ENCODE data around the gene PTS.

Gene PTS

GRCh38 chr11:112271242-112271641 is 45.0 kb downstream of the PTS start (continued):
- TF ChIP-seq TCF4 (CRISPR knock-in tag; IDR thresholded peaks at IDR 0.05; ENCODE audit: borderline replicate concordance) (no peak), CSDC2 (CRISPR knock-in tag; IDR thresholded peaks at IDR 0.05) (no peak)

GRCh38 chr11:112273066-112273465 is 46.8 kb downstream of the PTS start:
- no peak for ATAC-seq

GRCh38 chr11:112274007-112274783 is 48.0 kb downstream of the PTS start:
- no peak for ATAC-seq
- TF ChIP-seq ZNF8 (CRISPR knock-in tag; IDR thresholded peaks at IDR 0.05) (no peak), ZNF70 (CRISPR knock-in tag; IDR thresholded peaks at IDR 0.05) (no peak), SNAI2 (CRISPR knock-in tag; IDR thresholded peaks at IDR 0.05) (no peak), CSRNP3 (CRISPR knock-in tag; IDR thresholded peaks at IDR 0.05) (no peak)

More at GRCh38 chr11:112273066-112273465, 46.8 kb downstream of the PTS start:
- TF ChIP-seq ZC3H10 (CRISPR knock-in tag; IDR thresholded peaks at IDR 0.05), result no peak
- TF ChIP-seq ZFP30 (CRISPR knock-in tag; IDR thresholded peaks at IDR 0.05), result no peak
- no peak for TF ChIP-seq OSR1 (CRISPR knock-in tag; IDR thresholded peaks at IDR 0.05)
- no peak for TF ChIP-seq POU6F1 (CRISPR knock-in tag; IDR thresholded peaks at IDR 0.05; ENCODE audit: borderline replicate concordance, low read depth)
- TF ChIP-seq PPARA (CRISPR knock-in tag; IDR thresholded peaks at IDR 0.05; ENCODE audit: borderline replicate concordance), result no peak
- TF ChIP-seq SNAI2 (CRISPR knock-in tag; IDR thresholded peaks at IDR 0.05), result no peak
- TF ChIP-seq ZNF565 (CRISPR knock-in tag; conservative IDR thresholded peaks at IDR 0.05; ENCODE audit: low read depth), result no peak
- no peak for TF ChIP-seq TSHZ2 (CRISPR knock-in tag; IDR thresholded peaks at IDR 0.05)
- TF ChIP-seq RARB (CRISPR knock-in tag; IDR thresholded peaks at IDR 0.05), result no peak
- no peak for TF ChIP-seq ISL1 (CRISPR knock-in tag; IDR thresholded peaks at IDR 0.05)

GRCh38 chr11:112277029-112277428 is 50.8 kb downstream of the PTS start:
- TF ChIP-seq SNAI2 (CRISPR knock-in tag; IDR thresholded peaks at IDR 0.05) (no peak), ISL1 (CRISPR knock-in tag; IDR thresholded peaks at IDR 0.05) (no peak), ZFP30 (CRISPR knock-in tag; IDR thresholded peaks at IDR 0.05) (no peak), ZNF565 (CRISPR knock-in tag; conservative IDR thresholded peaks at IDR 0.05; ENCODE audit: low read depth) (no peak), CSRNP3 (CRISPR knock-in tag; IDR thresholded peaks at IDR 0.05) (no peak), POU6F1 (CRISPR knock-in tag; IDR thresholded peaks at IDR 0.05; ENCODE audit: borderline replicate concordance, low read depth) (no peak), TSHZ2 (CRISPR knock-in tag; IDR thresholded peaks at IDR 0.05) (no peak), ZFP3 (CRISPR knock-in tag; IDR thresholded peaks at IDR 0.05) (no peak), RARB (CRISPR knock-in tag; IDR thresholded peaks at IDR 0.05) (no peak), ZNF70 (CRISPR knock-in tag; IDR thresholded peaks at IDR 0.05) (no peak)
- ATAC-seq, result no peak
